T-cell (primary cell): ENCODE measurements around the gene RUNX3. TPM values are rescaled to one million over a fixed set of nuclear protein-coding genes. Genes with fewer than 3 reads are reported as not detected.

Source experiments
- ATAC-seq, 4 experiments: fragments of 200-7000 bp in 3 of 4; fragments of 150-1000 bp in 1 of 4; cut with Tn5 transposase; replicated peaks in 1 of 4; 1 replicate in 3 of 4; 2 replicates in 1 of 4; pipeline ENCODE4 v1.10.0; 2021; ENCODE audit warnings: moderate library complexity in 3 of 4, mild to moderate bottlenecking in 2 of 4, moderate number of reproducible peaks in 1 of 4
- CTCF ChIA-PET, 2 donors: fragments of 300-600 bp; sonication (Branson Sonifier 250); formaldehyde crosslinking; loops; one replicate each; lab custom pipeline; 2022; ENCODE audit warnings: antibody characterized with exemption in 2 of 2; lab: Charles Lee
- POLR2A ChIA-PET, 2 donors: fragments of 300-600 bp; sonication (Branson Sonifier 250); formaldehyde crosslinking; loops; one replicate each; lab custom pipeline; 2022; ENCODE audit warnings: antibody characterized with exemption in 2 of 2; lab: Charles Lee
- DNase-seq, 35 experiments: peaks; one replicate each; pipeline versions ENCODE4 v3.0.0 to v3.0.0-alpha.2; 2013 to 2023
- H3K27ac ChIP-seq: one replicate; pipeline ENCODE4 v1.5.1; 2013; ENCODE audit warnings: low read length
- H3K27me3 ChIP-seq, 2 experiments: replicated peaks in 1 of 2; 1 replicate in 1 of 2; 2 replicates in 1 of 2; pipeline versions ENCODE4 v1.6.1 to v1.7.0; 2013; ENCODE audit warnings: low read length in 1 of 2, mixed read lengths in 1 of 2; ENCODE audit not compliant: control insufficient read depth in 2 of 2, insufficient read depth in 2 of 2; ENCODE audit errors: extremely low read depth in 1 of 2
- H3K36me3 ChIP-seq, 2 donors: 1 replicate in 1 of 2; 2 replicates in 1 of 2; pipeline versions ENCODE4 v1.6.1 to v1.7.0; 2013; ENCODE audit warnings: low read length in 1 of 2; ENCODE audit not compliant: control insufficient read depth in 2 of 2, insufficient read depth in 1 of 2; ENCODE audit errors: extremely low read depth in 1 of 2
- H3K4me1 ChIP-seq, 2 experiments: 1 replicate in 1 of 2; 2 replicates in 1 of 2; pipeline versions ENCODE4 v1.6.1 to v1.7.0; 2013; ENCODE audit warnings: low read length in 2 of 2, mixed read lengths in 1 of 2; ENCODE audit not compliant: insufficient read depth in 2 of 2, control insufficient read depth in 1 of 2; ENCODE audit errors: extremely low read depth in 1 of 2
- H3K4me3 ChIP-seq, 2 donors: 1 replicate in 1 of 2; 2 replicates in 1 of 2; pipeline versions ENCODE4 v1.5.1 to v1.7.0; 2013; ENCODE audit warnings: mild to moderate bottlenecking in 2 of 2, low read length in 1 of 2, moderate library complexity in 1 of 2; ENCODE audit not compliant: control insufficient read depth in 1 of 2; ENCODE audit errors: extremely low read depth in 1 of 2
- H3K9me3 ChIP-seq: 2 replicates; pipeline ENCODE4 v1.7.0; 2013
- H3K27ac Mint-ChIP-seq, 2 donors: one replicate each; pipeline ENCODE4 v1.8.0; 2020 to 2021; ENCODE audit warnings: mild to moderate bottlenecking in 2 of 2, mixed read lengths in 2 of 2
- H3K27me3 Mint-ChIP-seq, 2 donors: one replicate each; pipeline ENCODE4 v1.8.0; 2021 to 2022; ENCODE audit warnings: mixed read lengths in 2 of 2
- H3K36me3 Mint-ChIP-seq: one replicate; pipeline ENCODE4 v1.8.0; 2021; ENCODE audit warnings: mixed read lengths
- H3K4me1 Mint-ChIP-seq, 3 donors: one replicate each; pipeline ENCODE4 v1.8.0; 2020 to 2022; ENCODE audit warnings: mixed read lengths in 3 of 3, mild to moderate bottlenecking in 1 of 3
- H3K4me3 Mint-ChIP-seq, 3 donors: one replicate each; pipeline ENCODE4 v1.8.0; 2020 to 2022; ENCODE audit warnings: mild to moderate bottlenecking in 3 of 3, mixed read lengths in 3 of 3, moderate library complexity in 3 of 3
- H3K9me3 Mint-ChIP-seq, 3 donors: one replicate each; pipeline ENCODE4 v1.8.0; 2020 to 2022; ENCODE audit warnings: mixed read lengths in 3 of 3
- WGBS: methylation state at CpG from one replicate; pipeline ENCODE4 v1.1.5; 2013; ENCODE audit warnings: missing lambda C conversion rate; ENCODE audit not compliant: insufficient coverage; 5-methylcytosine and 5-hydroxymethylcytosine counted together
- total RNA-seq, 35 experiments: library from RNA in 6 of 35; stranded (reverse) in 6 of 35; fragments of 120-200 nt in 1 of 35; gene quantifications; one replicate each; pipeline versions ENCODE4 v1.2.1 to v1.2.4 and lab custom pipeline; 2013 to 2026

Gene RUNX3
- total RNA-seq, 5 donors from 2014 or later (not counting 1 experiment from before 2014, with no cell fraction given), result 140 to 220 (median 145) TPM

DNA sequence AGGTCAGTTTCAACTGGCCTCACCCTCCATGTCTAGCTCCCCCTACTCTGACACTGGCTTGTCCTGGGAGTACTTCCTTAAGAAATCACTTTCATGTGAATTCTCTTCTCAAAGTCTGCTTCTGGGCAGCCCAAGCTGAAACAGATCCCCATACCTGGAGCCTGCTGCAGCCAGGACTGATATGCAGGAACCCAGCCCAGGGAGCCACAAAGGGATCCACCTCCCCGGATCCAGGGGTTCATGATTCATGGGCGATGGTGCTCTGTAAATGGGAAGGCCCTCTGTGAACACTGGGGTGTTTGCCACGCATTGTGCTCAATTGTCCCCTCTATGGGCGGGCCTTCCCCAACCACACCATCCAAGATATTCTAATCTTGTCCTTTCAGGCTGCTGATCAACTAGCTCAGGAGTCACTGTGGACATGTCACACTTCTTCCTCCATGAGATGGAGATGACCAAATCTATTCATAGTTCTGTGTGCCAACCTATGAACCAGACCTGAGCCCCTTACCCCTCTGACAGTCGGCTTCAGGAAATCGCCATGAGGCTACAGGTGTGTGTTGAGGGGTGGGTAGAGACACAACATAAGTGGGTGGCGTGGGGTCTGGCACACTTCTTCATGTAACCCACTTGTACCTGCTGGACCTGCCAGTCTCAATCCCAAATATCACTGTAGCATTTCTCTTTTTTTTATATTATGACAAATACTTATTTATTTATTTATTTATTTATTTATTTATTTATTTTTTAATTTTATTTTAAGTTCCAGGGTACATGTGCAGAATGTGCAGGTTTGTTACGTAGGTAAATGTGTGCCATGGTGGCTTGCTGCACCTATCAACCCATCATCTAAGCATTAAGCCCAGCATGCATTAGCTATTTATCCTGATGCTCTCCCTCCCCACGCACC lies 41.8 kb downstream of the RUNX3 start:
- 100% methylated on average over 2 of the region's 9 CpGs for WGBS
- Mint-ChIP-seq H3K4me3 (no peak overlapping the region), H3K27ac (no peak overlapping the region), H3K36me3 (peaks cover 14% of the 10 kb centered on the region), H3K9me3 (peaks cover 11 to 18% (median 11%) of the 10 kb centered on the region in 3 donors), H3K27me3 (peaks cover 2 to 11% of the 10 kb centered on the region in 2 donors), H3K4me1 (peaks cover 0 to 3% (median 0%) of the 10 kb centered on the region in 3 donors)
- CTCF ChIA-PET, result no interaction called here
- ATAC-seq (no peak), DNase-seq (no peak)
- Histone ChIP-seq H3K9me3 (no peaks in the 10 kb centered on the region), H3K27ac (no peak overlapping the region), H3K4me3 (no peak overlapping the region), H3K36me3 (no peaks in the 10 kb centered on the region), H3K4me1 (no peaks in the 10 kb centered on the region), H3K27me3 (peaks cover 0 to 5% of the 10 kb centered on the region in 2 experiments)
- POLR2A ChIA-PET, result interaction anchor here in 1 of 2 donors (0.6 kb wide), 1 partner anchor 179 kb away, joined by 4 read pairs; no protein-coding TSS in a partner anchor

GRCh38 chr1:24886241-24886640 lies 43.8 kb downstream of the RUNX3 start:
- ChIA-PET CTCF (no interaction called here), POLR2A (interaction anchor here in 1 of 2 donors (0.7 kb wide), 1 partner anchor 120 kb away, joined by 4 read pairs; no protein-coding TSS in a partner anchor)
- no peak overlapping the region for H3K27ac ChIP-seq
- WGBS, result 90% methylated on average over 1 of the region's 1 CpG
- no peak for DNase-seq
- Mint-ChIP-seq H3K4me3 (no peak overlapping the region), H3K36me3 (peaks cover 7% of the 10 kb centered on the region), H3K9me3 (peaks cover 6 to 16% (median 7%) of the 10 kb centered on the region in 3 donors), H3K27ac (no peak overlapping the region), H3K27me3 (peaks cover 2 to 11% of the 10 kb centered on the region in 2 donors), H3K4me1 (peaks cover 0 to 3% (median 0%) of the 10 kb centered on the region in 3 donors)
- H3K9me3 ChIP-seq, result no peaks in the 10 kb centered on the region
- no peak for ATAC-seq
- H3K27me3 ChIP-seq, result peaks cover 0 to 5% of the 10 kb centered on the region in 2 experiments
- no peaks in the 10 kb centered on the region for H3K4me1 ChIP-seq
- H3K36me3 ChIP-seq, result no peaks in the 10 kb centered on the region
- no peak overlapping the region for H3K4me3 ChIP-seq

DNA sequence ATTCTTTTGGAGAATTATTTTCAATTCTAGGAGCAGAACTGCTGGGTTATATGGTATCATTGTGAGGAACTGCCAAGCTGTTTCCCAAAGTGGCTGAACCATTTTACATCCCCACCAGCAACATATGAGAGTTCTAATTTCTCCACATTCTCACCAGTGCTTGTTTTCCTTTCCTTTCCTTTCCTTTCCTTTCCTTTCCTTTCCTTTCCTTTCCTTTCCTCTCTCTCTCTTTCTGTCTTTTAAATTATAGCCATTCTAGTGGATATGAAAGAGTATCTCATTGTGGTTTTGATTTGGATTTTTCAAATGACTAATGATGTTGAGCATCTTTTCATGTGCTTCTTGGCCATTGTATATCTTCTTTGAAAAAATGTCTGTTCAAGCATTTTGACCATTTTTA lies 45.3 kb downstream of the RUNX3 start:
- H3K9me3 Mint-ChIP-seq, result peaks cover 6 to 16% (median 7%) of the 10 kb centered on the region in 3 donors
- no peaks in the 10 kb centered on the region for H3K4me1 ChIP-seq
- H3K27me3 Mint-ChIP-seq, result peaks cover 2 to 11% of the 10 kb centered on the region in 2 donors
- peaks cover 0 to 3% (median 0%) of the 10 kb centered on the region in 3 donors for H3K4me1 Mint-ChIP-seq
- peaks cover 0 to 5% of the 10 kb centered on the region in 2 experiments for H3K27me3 ChIP-seq
- H3K36me3 Mint-ChIP-seq, result peaks cover 4% of the 10 kb centered on the region
- no peak for ATAC-seq
- ChIA-PET POLR2A (no interaction called here), CTCF (no interaction called here)
- no peaks in the 10 kb centered on the region for H3K36me3 ChIP-seq
- H3K9me3 ChIP-seq, result no peaks in the 10 kb centered on the region
- H3K27ac Mint-ChIP-seq, result no peak overlapping the region
- no peak overlapping the region for H3K4me3 ChIP-seq
- no peak for DNase-seq
- no peak overlapping the region for H3K4me3 Mint-ChIP-seq
- H3K27ac ChIP-seq, result no peak overlapping the region

GRCh38 chr1:24881034-24881433 lies 49.0 kb downstream of the RUNX3 start:
- ATAC-seq (no peak), DNase-seq (no peak)
- Histone ChIP-seq H3K4me3 (no peak overlapping the region), H3K4me1 (no peaks in the 10 kb centered on the region), H3K36me3 (no peaks in the 10 kb centered on the region), H3K27me3 (peaks cover 0 to 7% of the 10 kb centered on the region in 2 experiments), H3K9me3 (no peaks in the 10 kb centered on the region), H3K27ac (no peak overlapping the region)
- ChIA-PET POLR2A (no interaction called here), CTCF (interaction anchor here in 1 of 2 donors (0.5 to 0.8 kb wide), 2 partner anchors 46 to 602 kb away, joined by 3 read pairs; no protein-coding TSS in a partner anchor)
- Mint-ChIP-seq H3K9me3 (peaks cover 6 to 16% (median 7%) of the 10 kb centered on the region in 3 donors), H3K27me3 (peaks cover under 1 to 4% of the 10 kb centered on the region in 2 donors), H3K4me1 (no peaks in the 10 kb centered on the region), H3K4me3 (no peak overlapping the region), H3K27ac (no peak overlapping the region), H3K36me3 (peaks cover 4% of the 10 kb centered on the region)
- WGBS, result no CpG with 5 or more reads among the region's 1 CpG

DNA sequence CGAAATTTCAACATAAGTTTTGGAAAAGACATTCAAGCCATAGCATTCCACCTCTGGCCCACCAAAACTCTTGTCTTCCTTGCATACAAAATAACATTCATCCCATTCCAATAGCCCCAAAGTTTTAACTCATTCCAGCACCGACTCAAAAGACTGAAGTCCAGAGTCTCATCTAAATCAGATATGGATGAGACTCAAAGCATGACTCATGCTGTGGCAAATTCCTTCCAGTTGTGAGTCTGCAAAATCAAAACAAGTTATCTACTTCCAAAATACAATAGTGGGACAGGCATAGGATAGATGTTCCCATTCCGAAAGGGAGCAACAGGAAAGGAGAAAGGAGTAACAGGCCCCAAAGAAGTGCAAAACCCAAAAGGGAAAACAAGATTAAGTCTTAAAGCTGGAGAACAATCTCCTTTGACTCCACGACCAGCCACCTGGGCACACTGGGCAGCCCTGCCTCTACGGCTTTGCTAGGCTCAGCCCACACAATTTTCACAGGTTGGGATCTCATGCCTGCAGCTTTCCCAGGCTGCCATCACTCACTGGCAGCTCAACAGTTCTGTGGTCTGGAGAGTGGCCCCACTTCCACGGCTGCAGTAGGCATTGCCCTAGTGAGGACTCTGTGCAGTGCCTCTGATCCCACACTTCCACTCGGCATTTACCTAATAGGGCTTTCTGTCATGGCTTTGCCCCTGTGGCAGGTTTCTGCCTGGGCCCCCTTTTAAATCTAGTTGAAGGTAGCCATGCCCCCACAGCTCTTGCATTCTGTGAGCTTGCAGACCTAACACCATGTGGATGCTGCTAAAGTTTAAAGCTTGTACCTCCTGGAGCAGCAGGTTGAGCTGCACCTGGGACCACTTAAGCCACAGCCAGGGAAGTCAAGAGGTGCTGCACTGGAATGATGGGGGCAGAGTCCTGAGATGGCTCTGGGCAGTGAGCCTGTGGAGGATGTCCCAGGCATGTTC lies 51.0 kb downstream of the RUNX3 start:
- Histone ChIP-seq H3K9me3 (no peaks in the 10 kb centered on the region), H3K36me3 (no peaks in the 10 kb centered on the region), H3K4me3 (no peak overlapping the region), H3K4me1 (no peaks in the 10 kb centered on the region), H3K27me3 (peaks cover 0 to 7% of the 10 kb centered on the region in 2 experiments), H3K27ac (no peak overlapping the region)
- no peak for ATAC-seq
- no peak overlapping the region for H3K27ac Mint-ChIP-seq
- peaks cover 4% of the 10 kb centered on the region for H3K36me3 Mint-ChIP-seq
- no peak overlapping the region for H3K4me3 Mint-ChIP-seq
- ChIA-PET POLR2A (interaction anchor here in 1 of 2 donors (0.5 kb wide), 1 partner anchor 119 kb away, joined by 6 read pairs; no protein-coding TSS in a partner anchor), CTCF (no interaction called here)
- DNase-seq, result no peak
- WGBS, result 86% methylated on average over 6 of the region's 7 CpGs
- peaks cover under 1 to 12% (median 3%) of the 10 kb centered on the region in 3 donors for H3K9me3 Mint-ChIP-seq
- peaks cover 0 to 2% of the 10 kb centered on the region in 2 donors for H3K27me3 Mint-ChIP-seq
- H3K4me1 Mint-ChIP-seq, result no peaks in the 10 kb centered on the region

GRCh38 chr1:24878045-24878444 lies 52.0 kb downstream of the RUNX3 start:
- peaks cover 0 to 2% of the 10 kb centered on the region in 2 donors for H3K27me3 Mint-ChIP-seq
- no peak overlapping the region for H3K27ac Mint-ChIP-seq
- no peaks in the 10 kb centered on the region for H3K4me1 ChIP-seq
- ChIA-PET CTCF (no interaction called here), POLR2A (interaction anchor here in 1 of 2 donors (0.5 kb wide), 1 partner anchor 120 kb away, joined by 6 read pairs; no protein-coding TSS in a partner anchor)
- H3K27ac ChIP-seq, result no peak overlapping the region
- H3K27me3 ChIP-seq, result peaks cover 0 to 7% of the 10 kb centered on the region in 2 experiments
- no CpG with 5 or more reads among the region's 6 CpGs for WGBS
- H3K36me3 ChIP-seq, result no peaks in the 10 kb centered on the region
- H3K9me3 ChIP-seq, result no peaks in the 10 kb centered on the region
- DNase-seq, result no peak
- peaks cover under 1% of the 10 kb centered on the region for H3K36me3 Mint-ChIP-seq
- ATAC-seq, result no peak
- no peak overlapping the region for H3K4me3 ChIP-seq
- H3K4me1 Mint-ChIP-seq, result no peaks in the 10 kb centered on the region
- H3K4me3 Mint-ChIP-seq, result no peak overlapping the region
- H3K9me3 Mint-ChIP-seq, result peaks cover 0 to 2% (median 0%) of the 10 kb centered on the region in 3 donors
